Measurements from ENCODE around the gene MAG.

The MAG gene

DNA sequence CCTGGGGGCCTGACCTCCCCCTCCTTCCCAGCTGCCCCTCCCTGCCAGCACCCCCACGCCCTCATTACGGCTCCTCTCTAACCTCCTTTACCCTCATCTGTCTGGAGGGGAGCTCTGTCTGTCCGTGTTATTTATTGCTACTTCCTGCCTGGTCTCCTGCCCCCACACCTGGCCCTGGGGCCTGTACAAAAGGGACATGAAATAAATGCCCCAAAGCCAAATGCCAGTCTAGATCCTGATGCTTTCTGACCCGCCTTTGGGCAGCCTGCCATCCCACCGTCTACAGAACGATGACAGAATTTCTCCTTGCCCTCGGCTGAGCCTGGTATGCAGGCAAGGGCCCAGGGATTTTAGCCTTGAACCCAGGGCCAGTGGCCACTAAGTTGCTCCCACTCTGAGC lies 21.6 kb downstream of the MAG start:
- TF ChIP-seq, protein P1, sequence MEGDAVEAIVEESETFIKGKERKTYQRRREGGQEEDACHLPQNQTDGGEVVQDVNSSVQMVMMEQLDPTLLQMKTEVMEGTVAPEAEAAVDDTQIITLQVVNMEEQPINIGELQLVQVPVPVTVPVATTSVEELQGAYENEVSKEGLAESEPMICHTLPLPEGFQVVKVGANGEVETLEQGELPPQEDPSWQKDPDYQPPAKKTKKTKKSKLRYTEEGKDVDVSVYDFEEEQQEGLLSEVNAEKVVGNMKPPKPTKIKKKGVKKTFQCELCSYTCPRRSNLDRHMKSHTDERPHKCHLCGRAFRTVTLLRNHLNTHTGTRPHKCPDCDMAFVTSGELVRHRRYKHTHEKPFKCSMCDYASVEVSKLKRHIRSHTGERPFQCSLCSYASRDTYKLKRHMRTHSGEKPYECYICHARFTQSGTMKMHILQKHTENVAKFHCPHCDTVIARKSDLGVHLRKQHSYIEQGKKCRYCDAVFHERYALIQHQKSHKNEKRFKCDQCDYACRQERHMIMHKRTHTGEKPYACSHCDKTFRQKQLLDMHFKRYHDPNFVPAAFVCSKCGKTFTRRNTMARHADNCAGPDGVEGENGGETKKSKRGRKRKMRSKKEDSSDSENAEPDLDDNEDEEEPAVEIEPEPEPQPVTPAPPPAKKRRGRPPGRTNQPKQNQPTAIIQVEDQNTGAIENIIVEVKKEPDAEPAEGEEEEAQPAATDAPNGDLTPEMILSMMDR (IDR thresholded peaks at IDR 0.05; ENCODE audit: insufficient read depth, low read depth, low read length, missing control alignments) = no peak
- DNase-seq (ENCODE audit: low read depth) = no peak
- H3K4me3 ChIP-seq (ENCODE audit: low read length) = no peak overlapping the region

DNA sequence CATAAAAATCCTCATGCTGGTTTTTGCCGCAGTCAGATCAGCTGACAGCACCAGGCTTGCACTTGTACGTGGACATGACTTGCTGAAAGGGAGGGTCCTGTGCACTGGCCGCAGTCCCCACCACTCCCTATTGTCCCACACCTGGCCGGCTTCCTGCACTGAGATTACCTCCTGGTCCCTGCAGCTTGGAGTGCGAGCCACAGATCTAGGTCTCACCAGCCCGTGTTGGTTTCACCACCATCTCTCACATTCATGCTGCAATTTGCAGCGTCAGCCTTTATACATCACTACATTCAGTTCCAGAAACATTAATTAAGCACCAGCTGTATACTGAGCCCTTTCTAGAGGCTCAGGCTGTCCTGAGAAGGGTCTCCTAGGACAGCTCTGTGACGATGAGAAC lies 22.1 kb downstream of the MAG start:
- H3K4me3 ChIP-seq (ENCODE audit: low read length) = no peak overlapping the region
- TF ChIP-seq, protein P1 (IDR thresholded peaks at IDR 0.05; ENCODE audit: insufficient read depth, low read depth, low read length, missing control alignments) = no peak
- no peak for DNase-seq (ENCODE audit: low read depth)

- no peak for DNase-seq (ENCODE audit: low read depth)
- TF ChIP-seq, protein P1 (IDR thresholded peaks at IDR 0.05; ENCODE audit: insufficient read depth, low read depth, low read length, missing control alignments) = no peak
- no peak overlapping the region for H3K4me3 ChIP-seq (ENCODE audit: low read length)
Observed at GRCh38 chr19:35314858-35315470, 23.0 kb downstream of the MAG start.

GRCh38 chr19:35315883-35316282 lies 23.9 kb downstream of the MAG start:
- H3K4me3 ChIP-seq (ENCODE audit: low read length) = no peak overlapping the region
- TF ChIP-seq, protein P1 (IDR thresholded peaks at IDR 0.05; ENCODE audit: insufficient read depth, low read depth, low read length, missing control alignments) = no peak
- DNase-seq (ENCODE audit: low read depth) = no peak

- no peak for DNase-seq (ENCODE audit: low read depth)
- TF ChIP-seq, protein P1 (IDR thresholded peaks at IDR 0.05; ENCODE audit: insufficient read depth, low read depth, low read length, missing control alignments) = no peak
- H3K4me3 ChIP-seq (ENCODE audit: low read length) = no peak overlapping the region
Observed at GRCh38 chr19:35316560-35316959, 24.6 kb downstream of the MAG start.

- DNase-seq (ENCODE audit: low read depth) = no peak
- no peak overlapping the region for H3K4me3 ChIP-seq (ENCODE audit: low read length)
- TF ChIP-seq, protein P1 (IDR thresholded peaks at IDR 0.05; ENCODE audit: insufficient read depth, low read depth, low read length, missing control alignments) = no peak
Observed at GRCh38 chr19:35317464-35318043, 25.6 kb downstream of the MAG start.

Measured in epithelial cell of esophagus (primary cell).